GM19035 (cell line): Measurements from ENCODE around the gene SMIM30.

Experiments
- ATAC-seq: cut with Tn5 transposase; IDR thresholded peaks from one replicate; pipeline ENCODE4 v1.9.1; 2021; ENCODE audit not compliant: unreplicated experiment

Gene SMIM30

DNA sequence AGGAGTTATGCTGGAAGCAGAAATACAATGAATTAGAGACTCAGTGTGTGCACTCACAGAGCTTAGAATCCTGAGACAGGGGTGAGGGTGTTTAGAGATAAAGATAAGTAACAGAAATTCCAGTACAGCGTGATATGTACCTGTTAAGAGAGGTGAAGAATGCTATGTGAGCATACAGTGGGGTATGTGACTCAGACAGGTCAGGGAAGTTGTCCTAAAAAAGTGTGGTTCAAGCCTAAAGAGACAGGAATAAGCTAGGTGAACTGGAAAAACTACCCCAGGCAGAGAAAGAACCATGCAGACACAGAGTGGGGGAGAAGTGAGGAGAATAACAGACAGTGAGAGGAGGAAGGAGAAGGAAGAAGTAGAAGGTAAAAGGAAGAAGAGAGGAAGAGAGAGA, 8.6 kb downstream of the SMIM30 start:
- ATAC-seq: no peak

DNA sequence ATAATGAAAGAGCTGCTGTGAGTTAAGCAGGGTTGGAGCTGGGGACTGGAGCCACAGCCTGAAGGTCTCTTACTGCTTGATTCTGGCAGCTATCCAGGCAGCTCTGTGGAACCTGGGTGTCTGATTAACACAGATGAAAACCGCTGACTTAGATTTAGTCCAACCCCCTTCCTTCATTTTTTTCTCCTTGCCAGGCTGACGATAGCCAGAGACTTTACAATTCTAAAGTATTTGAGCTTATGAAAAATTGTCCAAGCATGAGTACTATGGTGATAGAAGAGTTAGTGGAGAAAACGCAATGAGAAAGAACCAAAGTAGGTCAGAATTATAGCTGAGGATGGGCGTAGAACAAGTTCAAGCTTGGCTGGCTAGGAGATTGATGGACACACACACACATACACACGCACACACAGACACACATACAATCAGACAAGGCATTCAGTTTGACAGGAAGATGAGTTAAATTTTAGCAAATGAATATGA, 18.2 kb downstream of the SMIM30 start:
- no peak for ATAC-seq

GRCh38 chr7:113099284-113099919, 19.0 kb downstream of the SMIM30 start:
- no peak for ATAC-seq

GRCh38 chr7:113094517-113095249, 23.7 kb downstream of the SMIM30 start:
- ATAC-seq: no peak

- no peak for ATAC-seq
These were observed 24.8 kb downstream of the SMIM30 start for GRCh38 chr7:113093561-113093960.

- no peak for ATAC-seq
These were observed 25.6 kb downstream of the SMIM30 start for GRCh38 chr7:113092762-113093161.

GRCh38 chr7:113087071-113087998, 31.0 kb downstream of the SMIM30 start:
- no peak for ATAC-seq

GRCh38 chr7:113086431-113086888, 31.9 kb downstream of the SMIM30 start, which contains the start of gene GPR85:
Gene GPR85 (minus strand): TSS chr7:113086827. CDS start chr7:113084721, 2,106 bp downstream.
- ATAC-seq: no peak

GRCh38 chr7:113085781-113086390, 32.5 kb downstream of the SMIM30 start:
- no peak for ATAC-seq

- no peak for ATAC-seq
These were observed 33.7 kb downstream of the SMIM30 start for GRCh38 chr7:113084496-113085172.

- ATAC-seq: no peak
These were observed 34.4 kb downstream of the SMIM30 start for GRCh38 chr7:113083816-113084495.

DNA sequence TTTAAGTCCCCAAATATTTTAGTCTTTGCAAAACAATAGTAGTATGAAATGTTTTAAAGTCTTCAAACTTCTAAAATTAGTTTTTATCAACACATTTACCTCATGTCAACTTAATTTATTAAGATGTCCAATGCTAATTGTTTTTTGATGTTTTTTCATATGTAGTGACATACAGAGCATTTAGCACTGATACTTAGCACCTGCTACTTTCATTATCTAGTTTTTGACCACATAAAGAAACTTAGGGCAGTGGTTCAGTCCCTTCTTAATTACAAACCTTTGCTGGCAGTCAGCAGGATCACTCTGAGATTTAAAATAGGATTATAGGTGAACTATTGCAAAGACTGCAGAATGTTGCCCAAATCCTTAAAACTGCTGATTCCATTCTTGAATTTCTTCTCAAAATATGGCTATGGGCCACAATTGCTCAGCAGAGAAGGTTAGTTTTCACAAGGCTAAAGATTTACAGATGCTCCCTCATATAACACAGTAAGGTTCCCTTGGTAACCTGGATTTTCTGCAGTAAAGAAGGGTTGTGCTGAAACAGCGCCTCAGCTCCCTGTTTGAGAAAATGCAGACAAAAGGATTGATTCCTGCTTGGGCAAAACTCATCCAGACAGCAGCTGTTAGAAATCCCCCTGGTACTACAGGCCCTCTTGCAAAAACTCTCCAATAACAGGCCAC, 35.1 kb downstream of the SMIM30 start:
- ATAC-seq: no peak

DNA sequence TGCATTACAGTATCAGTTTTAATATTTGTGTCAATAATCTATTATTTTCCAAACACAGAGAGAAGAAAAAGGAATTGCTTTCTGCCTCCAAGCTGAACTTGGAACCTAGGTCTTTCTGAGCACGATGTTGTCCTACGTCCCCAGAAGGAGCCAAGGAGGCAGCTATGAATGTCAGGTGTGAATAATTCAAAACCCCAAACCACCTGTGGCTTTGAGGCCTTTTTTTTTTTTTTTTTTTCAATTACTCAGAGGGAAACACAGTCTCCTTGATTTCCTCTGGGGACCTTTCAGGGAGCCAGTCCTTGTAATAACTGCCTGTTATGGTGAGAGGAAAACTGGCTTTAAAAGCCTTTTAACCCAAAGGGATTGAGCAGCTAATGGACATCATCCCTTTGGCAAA, 40.0 kb downstream of the SMIM30 start:
- ATAC-seq: no peak

GRCh38 chr7:113076703-113077102, 41.7 kb downstream of the SMIM30 start:
- no peak for ATAC-seq

DNA sequence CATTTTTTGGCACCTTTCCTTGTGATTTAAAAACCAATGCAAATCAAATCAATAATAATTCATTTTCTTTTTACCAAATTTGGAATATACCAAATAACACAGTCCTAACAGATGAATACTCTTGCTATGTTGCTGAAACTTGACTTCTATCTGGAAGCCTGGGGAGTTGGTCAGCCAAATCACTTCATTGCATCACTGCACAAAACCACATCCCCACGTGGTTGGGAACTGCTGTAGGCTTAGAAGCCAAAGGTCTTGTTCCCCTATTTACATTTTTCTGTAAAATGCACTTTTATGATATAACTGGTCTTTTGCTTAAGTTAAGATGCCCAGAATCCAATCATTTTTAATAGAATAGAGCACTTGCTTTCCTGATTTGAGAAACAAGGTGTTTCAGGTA, 46.9 kb downstream of the SMIM30 start:
- no peak for ATAC-seq
